HG03103 (cell line): ENCODE results near the gene CPS1.

ENCODE experiments used
- ATAC-seq: cut with Tn5 transposase; IDR thresholded peaks from one replicate; pipeline ENCODE4 v1.9.1; 2021; ENCODE audit warnings: low read depth; ENCODE audit not compliant: unreplicated experiment

Gene CPS1

DNA sequence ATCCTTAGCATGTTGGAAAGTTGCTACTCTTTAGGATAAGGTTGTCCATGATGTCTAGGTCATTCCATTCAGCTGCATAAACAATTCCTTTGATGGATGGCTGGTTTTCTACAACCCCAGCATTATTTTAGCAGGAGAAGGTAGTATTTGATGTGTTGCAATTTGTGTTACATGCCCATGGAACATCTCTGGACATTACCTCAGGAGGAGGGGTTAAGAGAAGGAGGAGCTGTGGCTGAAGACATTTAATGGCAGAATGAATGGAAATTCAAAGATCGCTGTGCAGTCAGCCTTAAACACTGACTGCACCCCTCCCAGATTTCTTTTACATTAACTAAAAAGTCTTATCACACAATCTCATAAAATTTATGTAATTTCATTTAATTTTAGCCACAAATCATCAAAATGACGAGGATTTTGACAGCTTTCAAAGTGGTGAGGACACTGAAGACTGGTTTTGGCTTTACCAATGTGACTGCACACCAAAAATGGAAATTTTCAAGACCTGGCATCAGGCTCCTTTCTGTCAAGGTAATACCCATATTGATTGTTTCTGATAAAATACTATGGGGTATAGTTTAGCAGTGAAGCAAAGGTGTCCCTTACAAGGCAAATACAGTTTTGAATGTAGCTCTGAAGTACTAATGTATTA is at the start of gene CPS1:
Gene CPS1 (plus strand): TSS at position 271 of the 652 bp plus-strand sequence. CDS start 135 bp downstream, at position 406.
- ATAC-seq: no peak

DNA sequence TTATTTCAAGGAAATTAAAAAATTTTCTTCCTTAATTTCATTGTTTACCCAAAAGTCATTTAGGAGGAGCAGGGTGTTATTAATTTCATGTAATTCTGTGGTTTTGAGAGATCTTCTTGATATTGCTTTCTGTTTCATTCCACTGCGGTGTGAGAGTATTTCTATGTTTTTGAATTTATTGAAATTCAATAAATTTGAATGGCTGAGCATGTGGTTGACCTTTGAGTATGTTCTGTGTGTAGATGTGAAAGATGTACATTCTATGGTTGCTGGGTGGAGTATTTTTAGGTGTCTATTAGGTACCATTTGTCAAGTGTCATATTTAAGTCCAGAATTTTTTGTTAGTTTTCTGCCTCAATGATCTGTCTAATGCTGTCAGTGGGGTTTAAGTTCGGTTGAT is 40.5 kb upstream of the CPS1 start:
- no peak for ATAC-seq

DNA sequence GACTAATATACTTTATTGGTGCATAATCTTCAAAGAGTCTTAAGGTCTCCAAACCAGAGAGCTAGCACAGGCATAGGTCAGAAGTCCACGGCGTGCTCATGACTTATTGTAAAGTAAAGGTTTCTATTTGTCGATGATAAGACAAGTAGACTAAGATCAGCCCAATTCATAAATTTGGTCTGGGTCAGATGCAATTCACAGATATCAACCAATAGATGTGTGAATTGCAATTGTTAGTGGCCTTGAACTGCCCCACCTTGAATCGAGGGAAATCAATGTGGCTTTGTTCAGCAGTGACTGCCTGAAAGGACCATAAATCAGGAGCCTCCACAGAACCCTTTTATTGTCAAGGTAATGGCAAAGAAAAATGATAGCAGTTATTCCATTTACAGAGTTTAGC is 39.1 kb upstream of the CPS1 start:
- ATAC-seq: no peak

GRCh38 chr2:210519594-210519993 is 36.8 kb upstream of the CPS1 start:
- no peak for ATAC-seq

DNA sequence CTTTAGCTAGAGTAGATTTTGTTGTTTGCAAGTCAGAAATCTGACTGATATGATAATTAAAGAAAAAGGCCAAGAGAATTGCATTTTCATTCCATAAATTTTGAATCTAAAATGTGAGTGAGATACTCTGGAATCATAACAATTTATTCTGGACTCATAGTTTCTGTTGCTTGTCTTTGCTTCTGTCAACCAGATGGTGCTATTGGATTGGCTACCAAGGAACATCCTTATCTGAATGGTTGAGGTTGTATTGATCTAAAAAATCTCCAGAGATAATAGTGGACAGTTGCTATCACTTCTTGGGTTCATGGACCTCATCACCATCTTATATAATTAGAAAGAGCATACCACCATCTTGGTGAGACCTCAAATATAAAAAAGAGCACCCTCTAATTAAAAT is 34.0 kb upstream of the CPS1 start:
- no peak for ATAC-seq

GRCh38 chr2:210523650-210524289 is 32.6 kb upstream of the CPS1 start:
- ATAC-seq: no peak

DNA sequence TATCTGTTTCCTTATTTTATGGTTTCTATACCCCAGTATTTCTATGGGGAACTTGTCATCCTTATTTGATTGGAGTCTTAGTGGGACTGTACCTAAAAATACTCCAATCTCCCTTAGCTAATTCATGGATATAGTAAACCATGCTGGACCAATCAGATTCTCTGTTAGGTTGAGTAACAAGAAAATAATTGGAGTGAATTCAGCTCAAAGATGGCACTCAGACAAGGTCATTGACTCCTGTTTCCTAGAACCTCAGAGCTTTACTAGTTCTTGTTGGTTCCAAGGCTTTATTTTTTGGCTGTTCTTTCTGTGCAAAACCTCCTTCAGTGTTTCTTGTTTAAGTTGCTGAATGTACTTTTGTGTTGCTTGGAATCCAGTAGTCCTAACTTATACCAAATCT is 31.9 kb upstream of the CPS1 start:
- no peak for ATAC-seq

- no peak for ATAC-seq
Measured at GRCh38 chr2:210527286-210527685, 29.1 kb upstream of the CPS1 start.

DNA sequence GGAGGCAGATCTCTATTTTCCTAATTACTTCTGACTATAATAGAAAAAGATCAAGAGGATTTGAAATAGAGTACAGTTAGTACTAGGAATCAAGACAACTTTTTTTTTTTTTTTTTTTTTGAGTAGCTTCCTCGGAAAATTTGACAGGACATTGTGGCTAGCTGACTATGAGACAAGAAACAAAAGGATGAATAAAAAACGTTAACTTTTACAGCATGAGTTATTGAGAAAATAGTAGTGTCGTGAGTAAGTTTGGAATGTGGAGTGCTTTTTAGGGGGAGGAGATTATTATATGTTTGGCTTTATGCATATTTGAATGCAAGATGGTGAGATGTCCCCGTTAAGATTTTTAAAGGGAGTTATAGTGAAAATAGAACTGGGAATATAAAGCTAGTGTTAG is 27.7 kb upstream of the CPS1 start:
- ATAC-seq: no peak

GRCh38 chr2:210531050-210531449 is 25.3 kb upstream of the CPS1 start:
- ATAC-seq: no peak

- ATAC-seq: no peak
Measured at GRCh38 chr2:210531482-210531881, 24.9 kb upstream of the CPS1 start.

GRCh38 chr2:210533389-210533788 is 23.0 kb upstream of the CPS1 start:
- ATAC-seq: no peak

DNA sequence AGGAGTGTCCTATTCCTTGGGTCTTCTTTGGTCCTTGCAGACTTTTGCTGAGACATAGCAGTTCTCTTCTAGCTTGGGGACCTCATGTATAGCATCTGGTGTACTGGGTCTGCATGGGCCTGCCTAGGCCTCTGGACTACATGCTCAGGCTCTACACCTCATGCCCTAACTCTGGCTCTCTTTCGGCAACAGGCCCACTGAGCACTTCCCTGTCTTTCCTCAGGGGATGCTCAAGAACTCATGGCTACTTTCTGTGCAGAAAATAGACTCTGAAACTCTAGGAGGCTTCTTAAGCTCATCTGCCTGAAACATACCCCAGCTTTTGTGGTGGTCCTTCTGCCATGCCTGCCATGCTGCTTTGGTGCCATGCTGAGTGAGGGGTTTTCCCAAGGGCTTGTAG is 21.5 kb upstream of the CPS1 start:
- ATAC-seq: no peak

DNA sequence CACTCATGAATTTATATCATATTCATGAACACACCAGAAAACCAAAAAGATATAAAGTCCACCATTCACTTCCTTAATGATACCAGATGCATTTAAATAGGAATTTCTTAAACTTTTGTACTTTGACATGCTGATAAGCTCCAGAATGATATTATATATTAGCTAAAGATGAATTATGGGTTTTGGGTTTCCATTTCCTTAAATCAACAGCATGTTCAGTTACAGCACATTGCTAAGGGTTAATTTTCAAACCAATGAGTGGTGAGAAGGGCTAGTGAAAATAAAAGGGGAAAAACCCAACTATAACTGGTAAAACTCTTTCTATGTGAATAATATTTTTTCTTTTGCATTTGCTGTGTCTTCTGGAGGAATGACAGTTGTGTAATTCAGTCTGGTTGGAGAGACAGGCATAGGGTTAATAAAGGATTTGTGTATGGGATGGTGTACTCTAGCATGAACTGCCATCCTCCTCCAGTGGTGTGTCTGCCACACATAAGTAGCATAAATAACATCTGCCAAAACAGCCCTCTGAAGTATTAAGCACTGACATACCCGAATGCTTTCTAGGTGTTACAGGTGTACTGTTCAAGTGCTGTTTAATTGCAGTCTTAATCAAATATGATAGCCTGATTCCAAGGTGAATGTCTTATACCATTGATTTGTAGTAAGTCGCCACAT is 19.3 kb upstream of the CPS1 start:
- no peak for ATAC-seq

- ATAC-seq: no peak
Measured at GRCh38 chr2:210539035-210539434, 17.4 kb upstream of the CPS1 start.

GRCh38 chr2:210539578-210540416 is 16.6 kb upstream of the CPS1 start:
- no peak for ATAC-seq

- no peak for ATAC-seq
Measured at GRCh38 chr2:210540471-210540870, 15.9 kb upstream of the CPS1 start.

DNA sequence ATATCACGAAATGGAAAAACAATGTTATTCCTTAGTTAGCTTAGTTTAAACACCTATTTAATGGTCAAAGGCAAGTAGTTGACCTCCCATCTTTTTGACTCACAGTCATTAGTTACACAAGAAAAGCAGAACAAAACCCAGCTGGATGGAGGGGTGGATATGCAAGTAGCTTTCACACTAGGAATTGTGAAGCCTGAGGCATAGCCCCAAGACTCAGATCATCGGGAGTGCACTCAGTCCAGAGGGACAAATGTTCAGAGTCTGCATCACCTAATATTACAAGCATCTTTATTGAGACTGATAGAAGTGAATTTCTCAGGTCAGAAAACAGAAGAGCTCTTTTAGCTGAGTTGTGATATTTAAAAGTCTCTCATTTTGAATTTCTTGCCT is 15.5 kb upstream of the CPS1 start:
- ATAC-seq: no peak

- no peak for ATAC-seq
Measured at GRCh38 chr2:210541290-210541902, 15.0 kb upstream of the CPS1 start.

DNA sequence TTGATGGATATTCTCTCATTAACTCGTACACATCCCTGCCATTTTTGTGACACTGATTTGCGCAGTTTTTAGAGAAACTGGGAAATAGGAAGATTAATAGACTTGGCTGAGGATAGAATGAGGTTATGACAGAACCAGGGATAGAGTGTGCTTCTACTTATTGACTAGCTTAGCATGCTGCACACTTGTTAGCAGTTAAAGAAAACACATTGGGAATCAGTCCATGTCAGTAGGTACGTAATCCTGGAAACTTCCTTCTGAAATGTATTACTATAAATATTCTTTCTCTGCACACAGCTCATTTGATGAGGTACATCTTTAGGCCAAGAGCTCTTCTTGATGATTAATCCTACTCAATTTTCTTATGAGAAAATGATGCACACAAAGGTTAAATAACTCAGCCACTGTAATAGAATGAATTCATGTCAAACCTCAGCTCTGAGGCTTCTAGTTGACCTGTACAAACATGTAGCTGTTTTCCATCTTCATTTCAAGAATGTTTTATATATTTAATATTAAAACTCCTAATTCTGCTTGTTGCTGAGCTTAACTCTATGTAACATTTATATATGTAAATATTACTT is 12.3 kb upstream of the CPS1 start:
- no peak for ATAC-seq
